GM18517 (cell line): Measurements from ENCODE around the gene CNTNAP5.
A peak's percentile ranks its signal among the peaks of the same experiment; 100 is the strongest.

Experiments
- ATAC-seq: cut with Tn5 transposase; IDR thresholded peaks from one replicate; pipeline ENCODE4 v1.9.1; 2021; ENCODE audit warnings: mild to moderate bottlenecking, moderate library complexity; ENCODE audit not compliant: unreplicated experiment

Gene CNTNAP5

GRCh38 chr2:124774781-124775180 lies 749.7 kb downstream of the CNTNAP5 start:
- no peak for ATAC-seq

GRCh38 chr2:124776332-124776731 lies 751.2 kb downstream of the CNTNAP5 start:
- ATAC-seq = no peak

GRCh38 chr2:124778076-124778475 lies 753.0 kb downstream of the CNTNAP5 start:
- ATAC-seq = no peak

- no peak for ATAC-seq
These were observed 771.6 kb downstream of the CNTNAP5 start for GRCh38 chr2:124796647-124797046.

GRCh38 chr2:124797049-124797448 lies 772.0 kb downstream of the CNTNAP5 start:
- ATAC-seq = no peak

- ATAC-seq = no peak
These were observed 773.5 kb downstream of the CNTNAP5 start for GRCh38 chr2:124798551-124798950.

GRCh38 chr2:124804014-124804940 lies 779.2 kb downstream of the CNTNAP5 start:
- no peak for ATAC-seq

- ATAC-seq = peak; percentile 73
These were observed 780.0 kb downstream of the CNTNAP5 start for GRCh38 chr2:124805060-124805459.

GRCh38 chr2:124810132-124810531 lies 785.0 kb downstream of the CNTNAP5 start:
- ATAC-seq = no peak

GRCh38 chr2:124814968-124815745 lies 790.1 kb downstream of the CNTNAP5 start:
- no peak for ATAC-seq

- ATAC-seq = no peak
These were observed 790.9 kb downstream of the CNTNAP5 start for GRCh38 chr2:124816007-124816406.

- no peak for ATAC-seq
These were observed 797.4 kb downstream of the CNTNAP5 start for GRCh38 chr2:124822516-124822915.

- no peak for ATAC-seq
These were observed 799.4 kb downstream of the CNTNAP5 start for GRCh38 chr2:124824441-124824840.

GRCh38 chr2:124832521-124832920 lies 807.4 kb downstream of the CNTNAP5 start:
- ATAC-seq = no peak

GRCh38 chr2:124834331-124834730 lies 809.2 kb downstream of the CNTNAP5 start:
- ATAC-seq = no peak

- no peak for ATAC-seq
These were observed 810.2 kb downstream of the CNTNAP5 start for GRCh38 chr2:124835331-124835730.

GRCh38 chr2:124836416-124836815 lies 811.3 kb downstream of the CNTNAP5 start:
- ATAC-seq = no peak

- ATAC-seq = no peak
These were observed 812.4 kb downstream of the CNTNAP5 start for GRCh38 chr2:124837496-124837895.

- no peak for ATAC-seq
These were observed 813.3 kb downstream of the CNTNAP5 start for GRCh38 chr2:124838406-124838805.

GRCh38 chr2:124867247-124867646 lies 842.2 kb downstream of the CNTNAP5 start:
- ATAC-seq = no peak

- no peak for ATAC-seq
These were observed 849.1 kb downstream of the CNTNAP5 start for GRCh38 chr2:124874219-124874618.

- ATAC-seq = no peak
These were observed 849.6 kb downstream of the CNTNAP5 start for GRCh38 chr2:124874676-124875075.
